Measurements from ENCODE around the gene TMEM115. TPM values are rescaled to one million over a fixed set of nuclear protein-coding genes. Genes with fewer than 3 reads are reported as not detected.
A peak's percentile ranks its signal among the peaks of the same experiment; 100 is the strongest.

TMEM115 gene
- total RNA-seq, 4 donors from 2014 or later, result 14.0 to 75.5 (median 66.2) TPM

GRCh38 chr3:50322386-50323091 lies 36.8 kb downstream of the TMEM115 start, which contains the start of gene HYAL2:
Gene HYAL2, minus strand, starts transcription at chr3:50322745. Its CDS starts 2,256 bp downstream, at chr3:50320489.
- DNase-seq, result peak in 1 of 3 donors; percentile 60
- Histone ChIP-seq H3K27ac (peak within 1 kb of the TSS; percentile 88 to 95 (median 90)), H3K4me3 (peak within 1 kb of the TSS; percentile 77 to 98 (median 93)), H3K27me3 (no peaks in the 10 kb centered on the region), H3K36me3 (peaks cover 0 to 22% (median 0%) of the 10 kb centered on the region in 3 donors), H3K4me1 (peaks cover 4 to 57% (median 17%) of the 10 kb centered on the region in 4 donors), H3K9me3 (no peaks in the 10 kb centered on the region)
- TF ChIP-seq CTCF (IDR thresholded peaks at IDR 0.05) (no peak), POLR2A (IDR thresholded peaks at IDR 0.05) (no peak)

- Histone ChIP-seq H3K36me3 (peaks cover 0 to 22% (median 0%) of the 10 kb centered on the region in 3 donors), H3K4me1 (peaks cover 6 to 57% (median 16%) of the 10 kb centered on the region in 4 donors), H3K27ac (peak overlapping the region; percentile 88 to 95 (median 90)), H3K9me3 (no peaks in the 10 kb centered on the region), H3K27me3 (no peaks in the 10 kb centered on the region), H3K4me3 (peak overlapping the region; percentile 77 to 98 (median 93))
- TF ChIP-seq POLR2A (IDR thresholded peaks at IDR 0.05) (peak in 1 of 2 donors; percentile 34), CTCF (IDR thresholded peaks at IDR 0.05) (no peak)
- DNase-seq, result no peak
These were observed 37.3 kb downstream of the TMEM115 start for GRCh38 chr3:50322115-50322385.

GRCh38 chr3:50321336-50322114 lies 37.8 kb downstream of the TMEM115 start:
- peaks cover 0 to 22% (median 0%) of the 10 kb centered on the region in 3 donors for H3K36me3 ChIP-seq

GRCh38 chr3:50320853-50321335 lies 38.4 kb downstream of the TMEM115 start:
- peak; percentile 78 to 90 (median 90) for DNase-seq
- no peaks in the 10 kb centered on the region for H3K27me3 ChIP-seq
- peak overlapping the region; percentile 77 to 98 (median 93) for H3K4me3 ChIP-seq
- peaks cover 0 to 20% (median 0%) of the 10 kb centered on the region in 3 donors for H3K36me3 ChIP-seq
- H3K27ac ChIP-seq, result peak overlapping the region; percentile 88 to 95 (median 90)
- peak; percentile 39 to 61 for TF ChIP-seq POLR2A (IDR thresholded peaks at IDR 0.05)
- TF ChIP-seq CTCF (IDR thresholded peaks at IDR 0.05), result no peak
- peaks cover 7 to 64% (median 22%) of the 10 kb centered on the region in 4 donors for H3K4me1 ChIP-seq
- no peaks in the 10 kb centered on the region for H3K9me3 ChIP-seq

More at GRCh38 chr3:50321336-50322114, 37.8 kb downstream of the TMEM115 start:
- Histone ChIP-seq H3K4me3 (peak overlapping the region; percentile 77 to 98 (median 93)), H3K27me3 (no peaks in the 10 kb centered on the region), H3K4me1 (peaks cover 7 to 58% (median 19%) of the 10 kb centered on the region in 4 donors), H3K9me3 (no peaks in the 10 kb centered on the region), H3K27ac (peak overlapping the region; percentile 88 to 95 (median 90))
- peak; percentile 88 to 94 (median 94) for DNase-seq
- TF ChIP-seq POLR2A (IDR thresholded peaks at IDR 0.05) (peak in 1 of 2 donors; percentile 27), CTCF (IDR thresholded peaks at IDR 0.05) (peak; percentile 3 to 62 (median 40))

GRCh38 chr3:50319894-50320625 lies 39.3 kb downstream of the TMEM115 start:
- Histone ChIP-seq H3K27me3 (no peaks in the 10 kb centered on the region), H3K4me3 (peak overlapping the region; percentile 77 to 98 (median 93)), H3K4me1 (peaks cover 7 to 67% (median 22%) of the 10 kb centered on the region in 4 donors), H3K36me3 (peaks cover 0 to 12% (median 0%) of the 10 kb centered on the region in 3 donors), H3K27ac (peak overlapping the region; percentile 88 to 95 (median 90)), H3K9me3 (no peaks in the 10 kb centered on the region)
- TF ChIP-seq POLR2A (IDR thresholded peaks at IDR 0.05) (no peak), CTCF (IDR thresholded peaks at IDR 0.05) (no peak)
- peak in 1 of 3 donors; percentile 54 for DNase-seq
